Lung (tissue), 12 donors: ENCODE measurements around the gene ADAMTS7. TPM values are rescaled to one million over a fixed set of nuclear protein-coding genes. Genes with fewer than 3 reads are reported as not detected.

ENCODE experiments used
- ATAC-seq: fragments of 200-7000 bp; cut with Tn5 transposase; one replicate; pipeline ENCODE4 v1.9.1; 2020; ENCODE audit warnings: moderate number of reproducible peaks; ENCODE audit not compliant: insufficient read depth, low FRiP score
- DNase-seq, 3 donors: peaks; one replicate each; pipeline ENCODE4 v3.0.0-alpha.2; 2013 to 2017
- H3K27ac ChIP-seq, 2 donors: one replicate each; pipeline ENCODE4 v1.5.1; 2013; ENCODE audit warnings: mild to moderate bottlenecking in 2 of 2, moderate library complexity in 2 of 2, control low read depth in 1 of 2, inconsistent platforms in 1 of 2, low read depth in 1 of 2, low read length in 1 of 2
- H3K27me3 ChIP-seq, 3 donors: one replicate each; pipeline ENCODE4 v1.5.1; 2013; ENCODE audit warnings: low read length in 2 of 3; ENCODE audit not compliant: control insufficient read depth in 3 of 3, insufficient read depth in 3 of 3
- H3K36me3 ChIP-seq, 4 donors: one replicate each; pipeline ENCODE4 v1.5.1; 2013; ENCODE audit warnings: low read length in 4 of 4, mild to moderate bottlenecking in 1 of 4, moderate library complexity in 1 of 4; ENCODE audit not compliant: control insufficient read depth in 4 of 4, insufficient read depth in 4 of 4
- H3K4me1 ChIP-seq, 5 donors: one replicate each; pipeline ENCODE4 v1.5.1; 2013; ENCODE audit warnings: low read length in 5 of 5, mild to moderate bottlenecking in 2 of 5, moderate library complexity in 1 of 5; ENCODE audit not compliant: control insufficient read depth in 5 of 5, insufficient read depth in 5 of 5
- H3K4me3 ChIP-seq: one replicate; pipeline ENCODE4 v1.5.1; 2013; ENCODE audit warnings: mild to moderate bottlenecking, control low read depth, moderate library complexity
- H3K9ac ChIP-seq, 2 donors: one replicate each; pipeline ENCODE4 v1.5.1; 2013; ENCODE audit warnings: low read length in 2 of 2, control low read depth in 1 of 2; ENCODE audit not compliant: insufficient read depth in 1 of 2
- H3K9me3 ChIP-seq, 4 donors: one replicate each; pipeline ENCODE4 v1.5.1; 2013; ENCODE audit warnings: low read length in 3 of 4, mild to moderate bottlenecking in 1 of 4, moderate library complexity in 1 of 4; ENCODE audit not compliant: control insufficient read depth in 4 of 4, insufficient read depth in 3 of 4
- whole genome bisulfite sequencing, 2 donors: extraction: QIAGEN DNeasy Blood & Tissue Kit; methylation state at CpG; one replicate each; pipeline ENCODE4 v1.1.7; 2013; 5-methylcytosine and 5-hydroxymethylcytosine counted together
- polyA plus RNA-seq, 2 donors: library from polyadenylated mRNA; stranded (reverse); fragments of 200-250 nt; gene quantifications; one replicate each; pipeline ENCODE4 v1.2.1, GENCODE V29; 2013
- total RNA-seq, 2 donors: library from RNA; depleted of rRNA in 1 of 2; stranded (reverse); fragments of >200 nt in 1 of 2; gene quantifications; one replicate each; pipeline ENCODE4 v1.2.1, GENCODE V29; 2014 to 2021
- TF ChIP-seq, protein P1 (sequence below): IDR thresholded peaks from 2 replicates; pipeline ENCODE4 v1.5.1; 2012; ENCODE audit warnings: mild to moderate bottlenecking; ENCODE audit errors: control extremely low read depth, extremely low read depth
- donor health status: control.
- donor health status: control.
- donor health status: Bipolar disorder and iron deficiency.
- donor health status: healthy.
- donor health status: DM: yes; HTN: yes; CAD: no.

The ADAMTS7 gene
- total and polyA plus RNA-seq, 4 donors: 3.3 to 13.1 (median 5.2) TPM

DNA sequence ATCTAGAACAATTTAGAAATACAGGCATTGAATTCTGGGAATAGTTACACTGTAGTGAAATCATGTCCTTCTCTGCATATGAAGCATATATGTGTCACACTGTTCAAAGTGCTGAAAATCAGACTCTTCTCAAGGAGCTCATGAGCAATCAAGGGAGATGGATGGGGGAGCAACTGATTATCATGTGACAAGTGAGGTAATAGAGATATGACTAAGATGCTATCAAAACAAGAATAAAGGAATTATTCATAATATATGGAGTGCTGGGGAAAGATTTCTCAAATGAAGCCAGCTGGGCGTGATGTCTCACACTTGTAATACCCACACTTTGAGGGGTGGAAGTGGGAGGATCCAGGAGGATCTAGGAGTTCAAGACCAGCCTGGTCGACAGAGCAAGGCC lies 95.3 kb downstream of the ADAMTS7 start:
- no peaks in the 10 kb centered on the region for H3K4me1 ChIP-seq
- peaks cover 0 to 7% (median 0%) of the 10 kb centered on the region in 3 donors for H3K27me3 ChIP-seq
- H3K9ac ChIP-seq: no peak overlapping the region
- peaks cover 0 to 5% (median 0%) of the 10 kb centered on the region in 4 donors for H3K9me3 ChIP-seq
- 69 to 82% methylated on average over 2 of the region's 2 CpGs for WGBS, 2 donors
- H3K27ac ChIP-seq: no peak overlapping the region
- DNase-seq (peak in 2 of 3 donors; percentile 5 to 9), ATAC-seq (no peak)
- TF ChIP-seq, protein P1, sequence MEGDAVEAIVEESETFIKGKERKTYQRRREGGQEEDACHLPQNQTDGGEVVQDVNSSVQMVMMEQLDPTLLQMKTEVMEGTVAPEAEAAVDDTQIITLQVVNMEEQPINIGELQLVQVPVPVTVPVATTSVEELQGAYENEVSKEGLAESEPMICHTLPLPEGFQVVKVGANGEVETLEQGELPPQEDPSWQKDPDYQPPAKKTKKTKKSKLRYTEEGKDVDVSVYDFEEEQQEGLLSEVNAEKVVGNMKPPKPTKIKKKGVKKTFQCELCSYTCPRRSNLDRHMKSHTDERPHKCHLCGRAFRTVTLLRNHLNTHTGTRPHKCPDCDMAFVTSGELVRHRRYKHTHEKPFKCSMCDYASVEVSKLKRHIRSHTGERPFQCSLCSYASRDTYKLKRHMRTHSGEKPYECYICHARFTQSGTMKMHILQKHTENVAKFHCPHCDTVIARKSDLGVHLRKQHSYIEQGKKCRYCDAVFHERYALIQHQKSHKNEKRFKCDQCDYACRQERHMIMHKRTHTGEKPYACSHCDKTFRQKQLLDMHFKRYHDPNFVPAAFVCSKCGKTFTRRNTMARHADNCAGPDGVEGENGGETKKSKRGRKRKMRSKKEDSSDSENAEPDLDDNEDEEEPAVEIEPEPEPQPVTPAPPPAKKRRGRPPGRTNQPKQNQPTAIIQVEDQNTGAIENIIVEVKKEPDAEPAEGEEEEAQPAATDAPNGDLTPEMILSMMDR: no peak
- H3K4me3 ChIP-seq: no peak overlapping the region
- no peaks in the 10 kb centered on the region for H3K36me3 ChIP-seq

DNA sequence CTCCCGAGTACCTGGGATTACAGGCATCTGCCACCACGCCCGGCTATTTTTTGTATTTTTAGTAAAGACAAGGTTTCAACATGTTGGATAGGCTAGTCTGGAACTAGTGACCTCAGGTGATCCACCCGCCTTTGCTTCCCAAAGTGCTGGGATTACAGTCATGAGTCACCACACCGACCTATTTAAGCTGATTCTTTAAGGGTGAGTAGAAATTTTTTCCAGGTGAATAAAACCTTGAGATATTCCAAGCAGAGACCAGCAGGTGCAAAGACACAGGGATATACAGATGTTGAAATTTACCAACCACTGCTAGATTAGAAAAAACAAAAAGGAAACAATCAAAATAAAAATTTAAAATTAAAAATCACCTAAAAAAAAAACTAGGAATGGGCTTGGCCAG lies 95.8 kb downstream of the ADAMTS7 start:
- no peak overlapping the region for H3K27ac ChIP-seq
- DNase-seq (no peak), ATAC-seq (no peak)
- H3K4me3 ChIP-seq: no peak overlapping the region
- peaks cover 0 to 7% (median 0%) of the 10 kb centered on the region in 3 donors for H3K27me3 ChIP-seq
- no peak overlapping the region for H3K9ac ChIP-seq
- WGBS, 2 donors: 94 to 96% methylated on average over 5 of the region's 5 CpGs
- TF ChIP-seq, protein P1: no peak
- H3K9me3 ChIP-seq: peaks cover 0 to 5% (median 0%) of the 10 kb centered on the region in 4 donors
- H3K4me1 ChIP-seq: no peaks in the 10 kb centered on the region
- H3K36me3 ChIP-seq: no peaks in the 10 kb centered on the region

DNA sequence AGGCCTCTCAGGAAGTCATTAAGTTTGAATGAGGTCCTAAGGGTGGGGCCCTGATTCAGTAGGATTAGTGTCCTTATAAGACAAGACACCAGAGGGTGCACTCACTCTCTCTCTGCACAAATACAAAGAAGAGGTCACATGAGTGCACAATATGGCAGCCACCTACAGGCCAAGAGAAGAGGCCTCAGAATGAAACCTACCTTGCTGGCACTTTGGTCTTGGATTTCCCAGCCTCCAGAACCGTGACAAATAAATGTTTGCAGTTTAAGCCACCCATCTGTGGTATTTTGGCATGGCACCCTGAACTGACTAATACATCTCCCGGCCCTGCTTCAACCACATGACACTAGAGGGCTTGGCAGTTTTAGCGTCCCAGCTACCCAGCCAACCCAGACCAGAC lies 96.4 kb downstream of the ADAMTS7 start:
- peaks cover 0 to 5% (median 0%) of the 10 kb centered on the region in 4 donors for H3K9me3 ChIP-seq
- no peak overlapping the region for H3K9ac ChIP-seq
- WGBS, 2 donors: 61 to 77% methylated on average over 3 of the region's 3 CpGs
- H3K27ac ChIP-seq: no peak overlapping the region
- DNase-seq: no peak
- H3K4me1 ChIP-seq: no peaks in the 10 kb centered on the region
- no peaks in the 10 kb centered on the region for H3K36me3 ChIP-seq
- no peak overlapping the region for H3K4me3 ChIP-seq
- H3K27me3 ChIP-seq: peaks cover 0 to 7% (median 0%) of the 10 kb centered on the region in 3 donors
- no peak for ATAC-seq
- TF ChIP-seq, protein P1: no peak

DNA sequence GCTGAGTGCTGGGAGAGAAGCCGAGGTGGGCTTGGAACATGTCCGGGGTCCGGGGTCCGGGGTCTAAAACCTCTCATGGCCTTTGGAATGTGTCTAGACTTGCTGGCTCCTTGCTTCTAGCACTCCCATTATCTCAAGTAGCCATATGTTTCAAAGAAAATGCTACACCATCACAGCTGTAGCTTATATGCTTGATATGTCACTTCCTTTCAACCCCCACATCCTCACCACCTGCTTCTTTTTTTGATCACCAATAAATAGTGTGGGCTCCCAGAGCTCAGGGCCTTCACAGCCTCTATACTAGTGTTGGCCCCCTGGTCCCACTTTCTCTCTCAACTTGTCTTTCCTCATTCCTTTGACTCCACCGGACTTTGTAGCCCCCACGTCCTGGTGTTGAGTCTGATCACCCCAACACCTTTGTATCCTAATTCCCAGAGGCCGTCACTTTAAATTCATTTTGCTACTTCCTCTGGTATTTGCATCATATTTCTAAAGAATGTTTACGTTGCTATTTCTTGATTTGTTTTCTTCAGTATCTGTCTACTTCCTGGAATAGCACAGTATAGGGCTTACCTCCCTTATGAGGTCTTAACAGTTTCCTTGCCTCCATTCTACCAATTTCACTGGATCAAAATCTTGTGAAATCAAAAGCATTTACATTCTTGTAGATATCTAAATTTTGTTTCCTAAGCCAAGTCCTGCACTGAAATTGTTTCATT lies 98.3 kb downstream of the ADAMTS7 start:
- ATAC-seq (no peak), DNase-seq (no peak)
- Histone ChIP-seq H3K9ac (no peak overlapping the region), H3K4me3 (no peak overlapping the region), H3K36me3 (no peaks in the 10 kb centered on the region), H3K9me3 (peaks cover 0 to 5% (median 0%) of the 10 kb centered on the region in 4 donors), H3K27ac (no peak overlapping the region), H3K27me3 (peaks cover 0 to 4% (median 0%) of the 10 kb centered on the region in 3 donors), H3K4me1 (no peaks in the 10 kb centered on the region)
- TF ChIP-seq, protein P1: no peak
- WGBS, 2 donors: 66 to 82% methylated on average over 8 of the region's 8 CpGs
